IPS-15b (cell line): ENCODE results near the gene C3orf49.
A peak's percentile ranks its signal among the peaks of the same experiment; 100 is the strongest.

Source experiments
- H3K27me3 ChIP-seq: one replicate; pipeline ENCODE4 v1.6.1; 2013; ENCODE audit warnings: low read length; ENCODE audit not compliant: control insufficient read depth, insufficient read depth
- H3K36me3 ChIP-seq: one replicate; pipeline ENCODE4 v1.6.1; 2013; ENCODE audit warnings: low read length; ENCODE audit not compliant: control insufficient read depth, insufficient read depth
- H3K4me1 ChIP-seq: one replicate; pipeline ENCODE4 v1.6.1; 2013; ENCODE audit warnings: mild to moderate bottlenecking, low read length; ENCODE audit not compliant: control insufficient read depth, insufficient read depth
- H3K4me3 ChIP-seq: one replicate; pipeline ENCODE4 v1.5.1; 2013; ENCODE audit warnings: low read depth, low read length
- H3K9ac ChIP-seq: one replicate; pipeline ENCODE4 v1.6.1; 2013; ENCODE audit warnings: low read depth, mild to moderate bottlenecking, low read length
- H3K9me3 ChIP-seq: one replicate; pipeline ENCODE4 v1.6.1; 2013; ENCODE audit warnings: mild to moderate bottlenecking, low read length; ENCODE audit not compliant: control insufficient read depth, insufficient read depth

C3orf49 gene

GRCh38 chr3:63855333-63855940 lies 36.3 kb downstream of the C3orf49 start:
- Histone ChIP-seq H3K4me1 (peaks cover 21% of the 10 kb centered on the region), H3K9ac (no peak overlapping the region), H3K36me3 (no peaks in the 10 kb centered on the region), H3K4me3 (peak overlapping the region; percentile 4), H3K9me3 (no peaks in the 10 kb centered on the region), H3K27me3 (no peaks in the 10 kb centered on the region)

- Histone ChIP-seq H3K9ac (no peak overlapping the region), H3K9me3 (no peaks in the 10 kb centered on the region), H3K4me3 (no peak overlapping the region), H3K36me3 (no peaks in the 10 kb centered on the region), H3K27me3 (no peaks in the 10 kb centered on the region), H3K4me1 (peaks cover 26% of the 10 kb centered on the region)
Measured at GRCh38 chr3:63857311-63857710, 38.2 kb downstream of the C3orf49 start.

- no peaks in the 10 kb centered on the region for H3K36me3 ChIP-seq
- H3K27me3 ChIP-seq: no peaks in the 10 kb centered on the region
- peaks cover 19% of the 10 kb centered on the region for H3K4me1 ChIP-seq
- no peaks in the 10 kb centered on the region for H3K9me3 ChIP-seq
- H3K4me3 ChIP-seq: no peak overlapping the region
- no peak overlapping the region for H3K9ac ChIP-seq
Measured at GRCh38 chr3:63860776-63861175, 41.7 kb downstream of the C3orf49 start.

GRCh38 chr3:63861306-63861705 lies 42.2 kb downstream of the C3orf49 start:
- no peak overlapping the region for H3K9ac ChIP-seq
- no peak overlapping the region for H3K4me3 ChIP-seq
- H3K4me1 ChIP-seq: peaks cover 14% of the 10 kb centered on the region

GRCh38 chr3:63862804-63863149 lies 43.7 kb downstream of the C3orf49 start:
- H3K9ac ChIP-seq: peak overlapping the region; percentile 91
- H3K4me3 ChIP-seq: peak overlapping the region; percentile 83
- H3K36me3 ChIP-seq: no peaks in the 10 kb centered on the region
- H3K9me3 ChIP-seq: no peaks in the 10 kb centered on the region
- peaks cover 8% of the 10 kb centered on the region for H3K4me1 ChIP-seq
- H3K27me3 ChIP-seq: no peaks in the 10 kb centered on the region

More at GRCh38 chr3:63861306-63861705, 42.2 kb downstream of the C3orf49 start:
- Histone ChIP-seq H3K36me3 (no peaks in the 10 kb centered on the region), H3K9me3 (no peaks in the 10 kb centered on the region), H3K27me3 (no peaks in the 10 kb centered on the region)

GRCh38 chr3:63863150-63864007 lies 44.3 kb downstream of the C3orf49 start, which contains the start of the genes ATXN7 and THOC7:
ATXN7 (plus strand) TSS chr3:63863867; CDS start chr3:63912599, 48,732 bp downstream.
THOC7 (minus strand) TSS chr3:63863805; CDS start chr3:63863790, 15 bp downstream.
- Histone ChIP-seq H3K27me3 (no peaks in the 10 kb centered on the region), H3K36me3 (no peaks in the 10 kb centered on the region), H3K4me1 (peaks cover 6% of the 10 kb centered on the region), H3K9ac (peak within 1 kb of the TSS; percentile 91), H3K4me3 (peak within 1 kb of the TSS; percentile 83), H3K9me3 (no peaks in the 10 kb centered on the region)

- Histone ChIP-seq H3K9me3 (no peaks in the 10 kb centered on the region), H3K4me1 (peaks cover 6% of the 10 kb centered on the region), H3K4me3 (peak overlapping the region; percentile 70), H3K9ac (peak overlapping the region; percentile 42), H3K36me3 (no peaks in the 10 kb centered on the region), H3K27me3 (no peaks in the 10 kb centered on the region)
Measured at GRCh38 chr3:63864008-63864964, 45.2 kb downstream of the C3orf49 start.

- Histone ChIP-seq H3K9me3 (no peaks in the 10 kb centered on the region), H3K9ac (peak overlapping the region; percentile 42), H3K4me1 (peaks cover 6% of the 10 kb centered on the region), H3K36me3 (no peaks in the 10 kb centered on the region), H3K27me3 (no peaks in the 10 kb centered on the region), H3K4me3 (peak overlapping the region; percentile 70)
Measured at GRCh38 chr3:63864965-63865327, 45.8 kb downstream of the C3orf49 start.

- H3K4me3 ChIP-seq: no peak overlapping the region
- H3K27me3 ChIP-seq: no peaks in the 10 kb centered on the region
- no peaks in the 10 kb centered on the region for H3K36me3 ChIP-seq
- no peaks in the 10 kb centered on the region for H3K9me3 ChIP-seq
- peaks cover 3% of the 10 kb centered on the region for H3K4me1 ChIP-seq
- no peak overlapping the region for H3K9ac ChIP-seq
Measured at GRCh38 chr3:63867225-63867624, 48.1 kb downstream of the C3orf49 start.

- Histone ChIP-seq H3K9ac (no peak overlapping the region), H3K27me3 (no peaks in the 10 kb centered on the region), H3K9me3 (no peaks in the 10 kb centered on the region), H3K36me3 (no peaks in the 10 kb centered on the region), H3K4me3 (no peak overlapping the region), H3K4me1 (peaks cover 3% of the 10 kb centered on the region)
Measured at GRCh38 chr3:63869940-63870614, 51.0 kb downstream of the C3orf49 start.

GRCh38 chr3:63870615-63871005 lies 51.5 kb downstream of the C3orf49 start:
- H3K9ac ChIP-seq: no peak overlapping the region

More at GRCh38 chr3:63870615-63871005, 51.5 kb downstream of the C3orf49 start:
- no peaks in the 10 kb centered on the region for H3K9me3 ChIP-seq
- no peak overlapping the region for H3K4me3 ChIP-seq
- no peaks in the 10 kb centered on the region for H3K27me3 ChIP-seq
- peaks cover 3% of the 10 kb centered on the region for H3K4me1 ChIP-seq
- H3K36me3 ChIP-seq: no peaks in the 10 kb centered on the region
